ENCODE data around the gene OPTC.

OPTC gene

GRCh38 chr1:203558064-203558760 is 64.3 kb downstream of the OPTC start:
- DNase-seq (ENCODE audit: low read depth in 3 of 3), result no peak

All from stimulated activated CD4-positive, alpha-beta T cell treated with anti-CD3 and anti-CD28 coated beads, TNF-alpha, amount 100 ng/mL, for 4 hours (primary cell).